Measurements from ENCODE around the gene AFTPH.

GRCh38 chr2:64631771-64632170 lies 107.6 kb downstream of the AFTPH start:
- TF ChIP-seq CTCF (IDR thresholded peaks at IDR 0.05) (no peak), EZH2phosphoT487 (IDR thresholded peaks at IDR 0.05) (no peak)
